ENCODE results near the gene TGFBRAP1.

TGFBRAP1 gene

GRCh38 chr2:105309147-105309545 lies 20.4 kb downstream of the TGFBRAP1 start:
- peak; percentile 67 to 74 for DNase-seq

GRCh38 chr2:105308382-105309146 lies 21.0 kb downstream of the TGFBRAP1 start:
- no peak for DNase-seq

- DNase-seq = no peak
Observed at GRCh38 chr2:105307962-105308361, 21.6 kb downstream of the TGFBRAP1 start.

- no peak for DNase-seq
Observed at GRCh38 chr2:105307550-105307949, 22.0 kb downstream of the TGFBRAP1 start.

GRCh38 chr2:105307146-105307545 lies 22.4 kb downstream of the TGFBRAP1 start:
- DNase-seq = no peak

GRCh38 chr2:105301646-105302045 lies 27.9 kb downstream of the TGFBRAP1 start:
- no peak for DNase-seq

- DNase-seq = no peak
Observed at GRCh38 chr2:105299290-105299689, 30.2 kb downstream of the TGFBRAP1 start.

GRCh38 chr2:105298017-105298416 lies 31.5 kb downstream of the TGFBRAP1 start:
- DNase-seq = no peak

GRCh38 chr2:105297216-105297615 lies 32.3 kb downstream of the TGFBRAP1 start:
- no peak for DNase-seq

- no peak for DNase-seq
Observed at GRCh38 chr2:105296017-105296611, 33.4 kb downstream of the TGFBRAP1 start.

GRCh38 chr2:105294844-105295481 lies 34.6 kb downstream of the TGFBRAP1 start:
- peak; percentile 22 to 32 for DNase-seq

GRCh38 chr2:105294046-105294445 lies 35.5 kb downstream of the TGFBRAP1 start:
- DNase-seq = no peak

- no peak for DNase-seq
Observed at GRCh38 chr2:105291981-105292380, 37.6 kb downstream of the TGFBRAP1 start.

- DNase-seq = no peak
Observed at GRCh38 chr2:105290981-105291660, 38.4 kb downstream of the TGFBRAP1 start.

GRCh38 chr2:105288133-105288532 lies 41.4 kb downstream of the TGFBRAP1 start:
- DNase-seq = no peak

- DNase-seq = peak; percentile 43 to 60
Observed at GRCh38 chr2:105287692-105288091, 41.8 kb downstream of the TGFBRAP1 start.

GRCh38 chr2:105283532-105283931 lies 46.0 kb downstream of the TGFBRAP1 start:
- no peak for DNase-seq

GRCh38 chr2:105280281-105280680 lies 49.3 kb downstream of the TGFBRAP1 start:
- DNase-seq = no peak

GRCh38 chr2:105279126-105279525 lies 50.4 kb downstream of the TGFBRAP1 start:
- DNase-seq = no peak

GRCh38 chr2:105278654-105279053 lies 50.9 kb downstream of the TGFBRAP1 start:
- DNase-seq = no peak

GRCh38 chr2:105274046-105274445 lies 55.5 kb downstream of the TGFBRAP1 start:
- no peak for DNase-seq

GRCh38 chr2:105272176-105272575 lies 57.4 kb downstream of the TGFBRAP1 start:
- no peak for DNase-seq

- DNase-seq = no peak
Observed at GRCh38 chr2:105271393-105272045, 58.0 kb downstream of the TGFBRAP1 start.

Data from inflammatory macrophage (primary cell).